Caco-2 (cell line): Measurements from ENCODE around the gene SNRNP25. TPM values are rescaled to one million over a fixed set of nuclear protein-coding genes. Genes with fewer than 3 reads are reported as not detected.
A peak's percentile ranks its signal among the peaks of the same experiment; 100 is the strongest.

Source experiments
- BruUV-seq: library from RNA; stranded (reverse); fragments of 400-500 nt; replicated peaks from 2 replicates; lab custom pipeline; 2021; lab: Mats Ljungman, UMichigan
- CTCF ChIA-PET: fragments of 300-600 bp; sonication (Branson Sonifier 250); formaldehyde crosslinking; loops from one replicate; lab custom pipeline; 2022; ENCODE audit warnings: antibody characterized with exemption; lab: Charles Lee
- POLR2A ChIA-PET: fragments of 300-600 bp; sonication (Branson Sonifier 250); formaldehyde crosslinking; loops from one replicate; lab custom pipeline; 2022; ENCODE audit warnings: antibody characterized with exemption; lab: Charles Lee
- DNase-seq, 2 experiments: peaks; one replicate each; pipeline versions ENCODE4 v3.0.0 to v3.0.0-alpha.2; 2020 to 2022
- H3K27me3 ChIP-seq: replicated peaks from 2 replicates; pipeline ENCODE4 v1.6.0; 2011; ENCODE audit warnings: low read length; ENCODE audit not compliant: control insufficient read depth, insufficient read depth
- H3K36me3 ChIP-seq: 2 replicates; pipeline ENCODE4 v1.5.1; 2011; ENCODE audit warnings: low read length; ENCODE audit not compliant: control insufficient read depth, insufficient read depth
- H3K4me1 ChIP-seq: fragments of 250-450 bp; sonication (Bioruptor Pico); 2 replicates; pipeline ENCODE4 v1.5.1; 2020; ENCODE audit warnings: mild to moderate bottlenecking
- H3K4me3 ChIP-seq: 2 replicates; pipeline ENCODE4 v1.5.1; 2011; ENCODE audit warnings: low read depth, mild to moderate bottlenecking, control low read depth, low read length
- H3K9me3 ChIP-seq: fragments of 250-450 bp; sonication (Bioruptor Pico); 2 replicates; pipeline ENCODE4 v1.5.1; 2020; ENCODE audit warnings: mild to moderate bottlenecking, moderate library complexity
- H3K27ac Mint-ChIP-seq: one replicate; pipeline ENCODE4 v1.8.0; 2022; ENCODE audit warnings: mixed read lengths; ENCODE audit not compliant: unreplicated experiment
- H3K27me3 Mint-ChIP-seq: one replicate; pipeline ENCODE4 v1.8.0; 2022; ENCODE audit warnings: mixed read lengths; ENCODE audit not compliant: insufficient read depth, unreplicated experiment
- H3K36me3 Mint-ChIP-seq: one replicate; pipeline ENCODE4 v1.8.0; 2022; ENCODE audit warnings: mild to moderate bottlenecking, mixed read lengths; ENCODE audit not compliant: insufficient read depth, unreplicated experiment
- H3K4me1 Mint-ChIP-seq: one replicate; pipeline ENCODE4 v1.8.0; 2022; ENCODE audit warnings: low read depth, mixed read lengths; ENCODE audit not compliant: unreplicated experiment
- H3K4me3 Mint-ChIP-seq: one replicate; pipeline ENCODE4 v1.8.0; 2022; ENCODE audit warnings: mild to moderate bottlenecking, moderate library complexity, mixed read lengths; ENCODE audit not compliant: unreplicated experiment
- H3K9me3 Mint-ChIP-seq: one replicate; pipeline ENCODE4 v1.8.0; 2022; ENCODE audit warnings: mixed read lengths; ENCODE audit not compliant: unreplicated experiment
- CTCF ChIP-seq, 2 experiments: fragments of 200-600 bp in 1 of 2; IDR thresholded peaks; 1 replicate in 1 of 2; 2 replicates in 1 of 2; pipeline versions ENCODE4 v1.5.1 to v1.8.0; 2011 to 2022; ENCODE audit warnings: antibody characterized with exemption in 1 of 2, control low read depth in 1 of 2, inconsistent platforms in 1 of 2, low read depth in 1 of 2, low read length in 1 of 2, mild to moderate bottlenecking in 1 of 2, moderate library complexity in 1 of 2; ENCODE audit not compliant: insufficient read depth in 1 of 2, severe bottlenecking in 1 of 2, unreplicated experiment in 1 of 2
- intact Hi-C: fragments of 100-400 bp; cut with micrococcal nuclease; formaldehyde crosslinking; loops from one replicate; pipeline ENCODE4 v1.10.0; 2022; ENCODE audit not compliant: unreplicated experiment
- total RNA-seq: library from RNA; stranded (reverse); gene quantifications from 2 replicates; pipeline ENCODE4 v1.2.3, GENCODE V29; 2022

SNRNP25 gene
- total RNA-seq, 1 experiment from 2014 or later = 57.1 TPM

GRCh38 chr16:83781-84615 is 30.4 kb downstream of the SNRNP25 start:
- ChIA-PET POLR2A (no interaction called here), CTCF (interaction anchor here (0.6 kb wide), 1 partner anchor 9 kb away, joined by 3 read pairs; no protein-coding TSS in a partner anchor)
- H3K27me3 Mint-ChIP-seq = no peaks in the 10 kb centered on the region
- no peak for TF ChIP-seq CTCF (IDR thresholded peaks at IDR 0.05; ENCODE audit: insufficient read depth in 1 of 2, low read depth in 1 of 2, low read length in 1 of 2, severe bottlenecking in 1 of 2, unreplicated experiment in 1 of 2)
- H3K4me3 ChIP-seq = no peak overlapping the region
- no peak for DNase-seq
- no TSS peak for BruUV-seq
- no peaks in the 10 kb centered on the region for H3K9me3 ChIP-seq
- peaks cover 60% of the 10 kb centered on the region for H3K36me3 Mint-ChIP-seq
- H3K4me1 ChIP-seq = no peaks in the 10 kb centered on the region
- intact Hi-C loops = no loop called here
- H3K36me3 ChIP-seq = no peaks in the 10 kb centered on the region; the same call in none of the 2 replicates
- H3K4me3 Mint-ChIP-seq = no peak overlapping the region
- no peaks in the 10 kb centered on the region for H3K4me1 Mint-ChIP-seq
- H3K27me3 ChIP-seq = no peaks in the 10 kb centered on the region
- H3K27ac Mint-ChIP-seq = no peak overlapping the region
- no peaks in the 10 kb centered on the region for H3K9me3 Mint-ChIP-seq

GRCh38 chr16:84718-85406 is 31.2 kb downstream of the SNRNP25 start:
- H3K4me1 Mint-ChIP-seq = no peaks in the 10 kb centered on the region
- ChIA-PET POLR2A (no interaction called here), CTCF (interaction anchor here (1.1 kb wide), 1 partner anchor 12 kb away, joined by 5 read pairs; no protein-coding TSS in a partner anchor)
- no peaks in the 10 kb centered on the region for H3K27me3 ChIP-seq
- intact Hi-C loops = no loop called here
- H3K27ac Mint-ChIP-seq = peak overlapping the region; percentile 72
- H3K36me3 Mint-ChIP-seq = peaks cover 60% of the 10 kb centered on the region
- H3K4me1 ChIP-seq = no peaks in the 10 kb centered on the region
- no peak overlapping the region for H3K4me3 Mint-ChIP-seq
- no peaks in the 10 kb centered on the region for H3K9me3 ChIP-seq
- H3K4me3 ChIP-seq = no peak overlapping the region
- H3K9me3 Mint-ChIP-seq = no peaks in the 10 kb centered on the region
- DNase-seq = no peak
- TF ChIP-seq CTCF (IDR thresholded peaks at IDR 0.05; ENCODE audit: insufficient read depth in 1 of 2, low read depth in 1 of 2, low read length in 1 of 2, severe bottlenecking in 1 of 2, unreplicated experiment in 1 of 2) = no peak
- H3K36me3 ChIP-seq = no peaks in the 10 kb centered on the region; the same call in none of the 2 replicates
- no TSS peak for BruUV-seq
- H3K27me3 Mint-ChIP-seq = no peaks in the 10 kb centered on the region

GRCh38 chr16:85407-85782 is 31.8 kb downstream of the SNRNP25 start:
- Histone ChIP-seq H3K4me3 (no peak overlapping the region), H3K9me3 (no peaks in the 10 kb centered on the region), H3K36me3 (no peaks in the 10 kb centered on the region; the same call in 1 of the 2 replicates), H3K27me3 (no peaks in the 10 kb centered on the region), H3K4me1 (no peaks in the 10 kb centered on the region)
- no peak for TF ChIP-seq CTCF (IDR thresholded peaks at IDR 0.05; ENCODE audit: insufficient read depth in 1 of 2, low read depth in 1 of 2, low read length in 1 of 2, severe bottlenecking in 1 of 2, unreplicated experiment in 1 of 2)
- Mint-ChIP-seq H3K9me3 (no peaks in the 10 kb centered on the region), H3K4me1 (no peaks in the 10 kb centered on the region), H3K36me3 (peaks cover 60% of the 10 kb centered on the region), H3K27me3 (no peaks in the 10 kb centered on the region), H3K27ac (peak overlapping the region; percentile 72), H3K4me3 (no peak overlapping the region)
- no TSS peak for BruUV-seq
- POLR2A ChIA-PET = no interaction called here
- CTCF ChIA-PET = interaction anchor here (1.1 kb wide), 1 partner anchor 11 kb away, joined by 5 read pairs; no protein-coding TSS in a partner anchor
- intact Hi-C loops = no loop called here
- no peak for DNase-seq
